ENCODE results near the gene PSPH.

Gene PSPH

GRCh38 chr7:55996856-55997500 is 54.3 kb downstream of the PSPH start:
- no peak for DNase-seq

- no peak for DNase-seq
Measured at GRCh38 chr7:55992346-55992745, 58.9 kb downstream of the PSPH start.

- DNase-seq, result peak; percentile 17
Measured at GRCh38 chr7:55983537-55983936, 67.7 kb downstream of the PSPH start.

- no peak for DNase-seq
Measured at GRCh38 chr7:55980266-55980665, 71.0 kb downstream of the PSPH start.

GRCh38 chr7:55977831-55978230 is 73.4 kb downstream of the PSPH start:
- DNase-seq, result peak; percentile 93

DNA sequence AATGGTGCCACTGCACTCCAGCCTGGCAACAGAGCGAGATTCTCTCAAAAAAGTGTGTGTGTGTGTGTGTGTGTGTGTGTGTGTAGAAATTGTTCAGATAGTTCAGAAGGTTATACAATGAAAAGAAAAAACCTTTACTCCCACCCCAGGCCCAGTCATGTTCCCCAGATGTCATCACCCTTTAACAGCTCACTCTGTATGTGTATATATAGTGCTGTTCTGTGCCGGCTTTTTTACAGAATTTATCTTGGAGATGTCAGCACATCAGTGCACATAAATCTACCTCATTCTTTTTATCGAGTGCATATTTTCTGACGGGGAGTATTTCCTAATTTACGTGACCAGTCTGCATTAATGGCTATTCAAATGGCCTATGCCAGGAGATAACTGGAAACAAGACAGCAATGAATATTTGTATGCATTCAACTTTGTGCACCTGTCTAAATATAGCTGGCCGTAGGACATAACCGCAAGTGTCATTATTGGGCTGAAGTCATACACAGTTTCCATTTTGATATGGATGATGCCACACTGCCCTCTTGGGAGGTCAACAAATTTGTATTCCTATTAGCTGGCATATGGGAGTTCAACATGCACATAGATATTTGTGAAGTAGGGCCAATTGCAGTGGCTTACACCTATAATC is 75.1 kb downstream of the PSPH start:
- peak; percentile 31 for DNase-seq

DNA sequence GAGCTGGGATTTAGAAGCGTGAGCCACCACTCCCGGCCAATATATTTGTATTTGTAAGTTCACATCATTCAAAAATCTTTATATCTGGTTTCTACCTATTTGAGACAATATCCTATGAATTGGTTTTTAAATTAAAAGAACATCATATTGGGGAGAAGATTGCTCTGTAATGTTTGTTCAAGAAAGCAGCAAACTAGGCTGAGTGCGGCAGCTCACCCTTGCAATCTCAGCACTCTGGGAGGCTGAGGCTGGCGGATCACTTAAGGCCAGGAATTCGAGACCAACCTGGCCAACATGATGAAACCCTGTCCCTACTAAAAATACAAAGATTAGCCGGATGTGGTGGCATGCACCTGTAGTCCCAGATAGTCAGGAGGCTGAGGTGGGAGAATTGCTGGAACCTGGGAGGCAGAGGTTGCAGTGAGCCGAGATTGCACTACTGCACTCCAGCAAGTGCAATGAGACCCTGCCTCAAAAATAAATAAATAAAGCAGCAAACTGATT is 77.4 kb downstream of the PSPH start:
- no peak for DNase-seq

GRCh38 chr7:55970978-55971377 is 80.3 kb downstream of the PSPH start:
- no peak for DNase-seq

DNA sequence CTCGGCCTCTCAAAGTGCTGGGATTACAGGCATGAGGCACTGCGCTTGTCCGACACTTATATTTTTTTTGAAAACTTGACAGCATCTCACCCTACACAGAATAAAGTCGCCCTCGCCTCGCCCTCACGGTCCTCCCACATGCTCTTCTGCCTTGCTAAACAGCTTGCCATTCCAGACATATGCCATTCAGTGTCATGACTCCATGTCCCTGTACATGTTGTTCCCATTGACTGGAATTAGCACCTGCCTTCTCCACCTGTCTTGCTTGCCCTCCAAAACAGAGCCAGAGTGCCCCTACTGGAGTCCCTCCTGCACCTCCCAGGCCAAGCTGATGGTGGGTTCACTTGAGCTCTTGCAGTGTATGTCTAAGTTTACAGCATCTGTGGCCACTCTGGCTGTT is 80.7 kb downstream of the PSPH start:
- DNase-seq, result no peak

DNA sequence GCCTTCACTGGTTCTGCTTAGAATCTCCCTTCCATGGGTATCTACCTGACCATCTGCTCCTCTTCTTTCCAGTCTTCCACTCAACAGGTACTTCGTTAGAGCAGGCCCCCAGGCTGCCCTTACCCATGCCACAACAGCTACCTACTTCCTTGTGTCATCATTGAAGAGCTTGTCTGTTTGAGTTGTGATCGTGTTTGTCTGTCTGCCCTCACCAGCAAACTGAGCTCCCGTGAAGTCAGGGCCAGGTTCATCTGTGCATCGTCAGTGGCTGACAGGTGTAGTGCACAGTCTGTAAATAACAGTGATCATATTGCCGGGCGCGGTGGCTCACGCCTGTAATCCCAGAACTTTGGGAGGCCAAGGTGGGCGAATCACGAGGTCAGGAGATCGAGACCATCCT is 81.9 kb downstream of the PSPH start:
- DNase-seq, result no peak

DNA sequence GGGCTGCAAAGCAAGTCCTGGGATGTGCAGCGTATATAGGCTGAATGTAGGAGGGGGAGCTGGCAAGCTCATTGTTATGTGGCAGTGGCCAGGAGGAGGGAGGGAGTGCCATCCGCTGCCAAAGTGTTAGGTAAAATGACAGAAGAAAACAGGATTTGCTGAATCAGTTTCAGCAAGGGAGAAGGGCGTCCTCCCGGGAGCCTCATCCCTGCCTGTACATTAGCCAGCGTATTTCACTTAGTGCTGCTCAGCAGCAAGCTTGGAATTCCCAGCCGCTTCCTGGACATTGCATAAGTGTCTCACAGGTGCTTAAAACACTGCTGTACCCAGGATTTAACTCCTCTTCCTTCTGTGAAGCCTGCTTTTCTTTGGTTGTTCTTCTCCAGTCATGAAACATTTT is 84.4 kb downstream of the PSPH start:
- DNase-seq, result no peak

- DNase-seq, result peak; percentile 48
Measured at GRCh38 chr7:55965805-55966421, 85.3 kb downstream of the PSPH start.

DNA sequence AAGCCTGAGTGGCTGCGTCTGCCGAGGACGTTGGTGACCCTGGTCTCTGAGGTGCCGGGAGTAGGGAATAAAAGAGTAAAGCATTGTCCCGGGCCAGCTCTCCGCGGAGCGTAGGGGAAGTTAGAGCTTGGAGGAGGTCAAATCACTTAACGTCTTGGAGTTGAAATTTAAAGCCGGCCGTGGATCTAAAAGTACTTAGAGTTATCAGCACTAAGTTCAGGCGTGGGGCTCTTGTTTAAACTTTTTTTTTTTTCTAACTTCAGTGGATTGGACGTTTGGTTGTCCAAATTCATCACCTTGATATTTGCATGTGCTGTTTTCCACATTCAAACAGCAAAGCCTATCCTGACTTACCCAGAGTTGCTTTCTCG is 86.2 kb downstream of the PSPH start:
- DNase-seq, result no peak

DNA sequence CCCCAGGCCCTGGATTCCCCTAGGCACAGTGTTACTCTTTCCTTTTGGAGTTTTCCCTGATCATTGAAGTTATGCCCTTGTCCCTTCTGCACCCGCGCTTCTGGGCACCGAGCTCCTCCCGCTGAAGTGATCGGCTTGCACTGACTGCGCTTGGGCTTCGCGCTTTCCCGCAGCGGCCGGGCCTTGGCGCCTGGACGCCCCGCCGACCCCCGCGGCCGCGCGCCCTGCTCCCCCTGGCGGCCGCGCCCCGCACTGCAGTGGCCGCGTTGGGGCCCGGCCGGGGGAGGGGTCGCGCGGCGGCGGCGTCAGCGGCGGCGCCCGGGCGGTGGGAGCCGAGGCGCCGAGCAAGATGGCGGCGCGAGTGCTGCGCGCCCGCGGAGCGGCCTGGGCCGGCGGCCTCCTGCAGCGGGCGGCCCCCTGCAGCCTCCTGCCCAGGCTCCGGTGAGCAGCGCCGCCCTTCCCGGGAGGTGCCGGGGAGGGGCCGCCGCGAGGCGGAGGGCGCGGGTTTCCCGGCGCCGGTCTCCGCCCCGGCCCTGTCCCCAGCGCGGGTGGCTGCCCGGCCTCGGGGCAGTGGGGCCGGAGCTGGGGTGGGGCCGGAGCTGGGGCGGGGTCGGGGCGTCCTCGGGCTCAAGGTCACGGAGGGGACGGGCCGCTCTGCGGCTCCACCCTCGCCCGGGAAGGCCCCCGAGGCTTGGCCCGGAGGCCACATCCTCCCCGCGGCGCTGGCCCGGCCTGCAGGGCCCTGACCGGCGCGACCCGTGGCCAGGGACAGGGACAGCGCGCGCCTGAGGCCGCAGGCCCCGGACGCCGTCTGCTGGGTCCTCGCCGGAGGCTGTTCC is 86.8 kb downstream of the PSPH start, which contains the start of gene NIPSNAP2:
Gene NIPSNAP2 (plus strand): TSS at position 325 of the 839 bp plus-strand sequence. CDS start 25 bp downstream, at position 350.
- peak; percentile 68 for DNase-seq

DNA sequence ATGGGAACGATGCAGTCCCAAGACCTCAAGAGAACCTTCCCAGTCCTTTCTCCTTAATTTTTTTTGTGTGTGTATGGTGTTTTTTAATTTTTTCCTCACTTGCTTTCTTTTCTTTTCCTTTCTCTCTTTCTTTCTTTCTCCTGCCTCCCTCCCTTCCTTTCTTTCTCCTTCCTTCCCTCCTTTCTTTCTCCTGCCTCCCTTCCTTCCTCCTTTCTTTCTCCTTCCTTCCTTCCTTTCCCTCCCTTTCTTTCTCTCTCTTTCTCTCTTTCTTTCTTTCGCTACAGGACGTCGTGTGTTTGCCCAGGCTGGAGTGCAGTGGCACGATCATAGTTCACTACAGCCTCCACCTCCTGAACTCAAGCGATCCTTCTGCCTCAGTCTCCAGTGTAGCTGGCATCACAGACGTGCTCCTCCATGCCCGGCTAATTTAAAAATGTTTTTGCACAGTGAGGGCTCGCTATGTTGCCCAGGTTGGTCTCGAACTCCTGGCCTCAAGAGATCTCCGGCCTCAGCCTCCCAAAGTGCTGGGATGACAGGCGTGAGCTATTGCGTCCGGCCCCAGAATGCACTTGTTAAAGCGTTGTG is 87.6 kb downstream of the PSPH start:
- DNase-seq, result no peak

GRCh38 chr7:55962014-55962413 is 89.2 kb downstream of the PSPH start:
- DNase-seq, result peak; percentile 51

Measured in fibroblast of skin of scalp (primary cell).